ENCODE measurements around the gene UTP11. TPM values are rescaled to one million over a fixed set of nuclear protein-coding genes. Genes with fewer than 3 reads are reported as not detected.
A peak's percentile ranks its signal among the peaks of the same experiment; 100 is the strongest.

Gene UTP11
- total RNA-seq, 6 donors from 2014 or later, result 8.4 to 53.4 (median 25.4) TPM

GRCh38 chr1:38003261-38004250 lies 9.0 kb upstream of the UTP11 start:
- peaks cover 50 to 68% (median 56%) of the 10 kb centered on the region in 4 donors for H3K4me1 ChIP-seq
- no peaks in the 10 kb centered on the region for H3K9me3 ChIP-seq
- WGBS, 2 donors, result 78 to 80% methylated on average over 6 to 8 of the region's 8 CpGs

GRCh38 chr1:38004284-38005108 lies 8.0 kb upstream of the UTP11 start:
- no peak for DNase-seq
- Histone ChIP-seq H3K36me3 (no peaks in the 10 kb centered on the region), H3K4me1 (peaks cover 41 to 58% (median 46%) of the 10 kb centered on the region in 4 donors), H3K27ac (peak overlapping the region; percentile 44 to 93 (median 76)), H3K27me3 (no peaks in the 10 kb centered on the region), H3K4me3 (peak overlapping the region; percentile 38 to 79 (median 72)), H3K9me3 (no peaks in the 10 kb centered on the region)
- 17 to 19% methylated on average over 26 of the region's 26 CpGs for WGBS, 2 donors
- no peak for ATAC-seq (ENCODE audit: low FRiP score in 2 of 2)
- TF ChIP-seq EP300 (IDR thresholded peaks at IDR 0.05) (no peak), POLR2A (IDR thresholded peaks at IDR 0.05) (no peak), POLR2AphosphoS5 (IDR thresholded peaks at IDR 0.05) (no peak), CTCF (IDR thresholded peaks at IDR 0.05) (no peak)

More at GRCh38 chr1:38003261-38004250, 9.0 kb upstream of the UTP11 start:
- Histone ChIP-seq H3K36me3 (peaks cover 0 to 4% (median 2%) of the 10 kb centered on the region in 4 donors), H3K27ac (peak overlapping the region; percentile 28 to 93 (median 76)), H3K4me3 (peak overlapping the region; percentile 38 to 79 (median 72)), H3K27me3 (no peaks in the 10 kb centered on the region)
- TF ChIP-seq EP300 (IDR thresholded peaks at IDR 0.05) (no peak), POLR2AphosphoS5 (IDR thresholded peaks at IDR 0.05) (no peak), POLR2A (IDR thresholded peaks at IDR 0.05) (no peak)
- ATAC-seq (ENCODE audit: low FRiP score in 2 of 2) (no peak), DNase-seq (no peak)

GRCh38 chr1:38005195-38006007 lies 7.1 kb upstream of the UTP11 start, which contains the start of gene FHL3:
FHL3 (minus strand) TSS chr1:38005514; CDS start chr1:37999412, 6,102 bp downstream.
- Histone ChIP-seq H3K36me3 (no peaks in the 10 kb centered on the region), H3K4me3 (peak within 1 kb of the TSS; percentile 38 to 79 (median 72)), H3K9me3 (no peaks in the 10 kb centered on the region), H3K4me1 (peaks cover 32 to 49% (median 37%) of the 10 kb centered on the region in 4 donors), H3K27me3 (no peaks in the 10 kb centered on the region), H3K27ac (peak within 1 kb of the TSS; percentile 44 to 93 (median 76))
- 17 to 53% methylated on average over 1 to 4 of the region's 83 CpGs for WGBS, 2 donors
- ATAC-seq (ENCODE audit: low FRiP score in 2 of 2) (peak; percentile 26 to 74), DNase-seq (peak; percentile 79 to 92)
- peak; percentile 18 to 59 for TF ChIP-seq POLR2AphosphoS5 (IDR thresholded peaks at IDR 0.05)
- peak in 1 of 4 donors; percentile 41 for TF ChIP-seq POLR2A (IDR thresholded peaks at IDR 0.05)
- TF ChIP-seq EP300 (IDR thresholded peaks at IDR 0.05), result no peak
- peak in 1 of 6 experiments; percentile 13 for TF ChIP-seq CTCF (IDR thresholded peaks at IDR 0.05)

- ATAC-seq (ENCODE audit: low FRiP score in 2 of 2), result peak; percentile 2 to 31
- Histone ChIP-seq H3K4me3 (peak overlapping the region in 3 of 4 donors; percentile 72 to 79 (median 73)), H3K27me3 (no peaks in the 10 kb centered on the region), H3K4me1 (peaks cover 24 to 41% (median 29%) of the 10 kb centered on the region in 4 donors), H3K27ac (peak overlapping the region; percentile 44 to 93 (median 76)), H3K9me3 (no peaks in the 10 kb centered on the region), H3K36me3 (no peaks in the 10 kb centered on the region)
- TF ChIP-seq POLR2AphosphoS5 (IDR thresholded peaks at IDR 0.05) (no peak), CTCF (IDR thresholded peaks at IDR 0.05) (no peak), EP300 (IDR thresholded peaks at IDR 0.05) (no peak), POLR2A (IDR thresholded peaks at IDR 0.05) (no peak)
- 66 to 78% methylated on average over 10 to 12 of the region's 12 CpGs for WGBS, 2 donors
- DNase-seq, result no peak
These were observed 6.3 kb upstream of the UTP11 start for GRCh38 chr1:38006008-38006828.
